ENCODE measurements around the gene AGAP3.

AGAP3 gene

DNA sequence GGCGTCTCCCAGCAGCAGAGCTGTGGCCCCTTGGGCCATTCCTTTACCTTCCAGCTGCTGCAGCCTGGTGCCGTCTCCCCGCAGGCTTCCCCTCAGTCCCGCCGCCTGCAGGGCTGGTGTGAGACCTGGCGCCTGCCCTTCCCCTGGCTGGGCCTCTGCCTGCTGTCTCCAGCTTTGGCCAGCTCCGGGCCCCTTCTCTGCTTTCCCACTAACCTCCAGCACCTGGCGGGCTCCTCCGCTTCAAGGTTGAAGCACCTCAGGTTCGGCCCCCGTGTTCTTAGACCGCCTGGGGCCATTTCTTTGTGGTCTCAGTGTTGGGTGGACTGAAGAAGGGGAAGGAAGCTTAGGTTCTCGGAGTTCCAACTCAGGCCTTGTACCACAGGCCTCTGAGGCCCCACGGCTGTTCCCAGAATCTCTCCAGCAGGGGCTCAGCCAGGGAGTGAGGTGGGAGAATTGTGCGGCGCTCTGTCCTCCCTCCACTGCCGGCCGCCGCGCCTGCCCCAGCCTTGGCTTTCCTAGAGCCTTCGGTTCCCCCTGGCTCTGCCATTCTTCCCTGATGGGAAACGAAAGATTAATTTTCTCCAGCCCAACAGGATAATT is 50.9 kb downstream of the AGAP3 start:
- no peak for DNase-seq (ENCODE audit: low read depth)

DNA sequence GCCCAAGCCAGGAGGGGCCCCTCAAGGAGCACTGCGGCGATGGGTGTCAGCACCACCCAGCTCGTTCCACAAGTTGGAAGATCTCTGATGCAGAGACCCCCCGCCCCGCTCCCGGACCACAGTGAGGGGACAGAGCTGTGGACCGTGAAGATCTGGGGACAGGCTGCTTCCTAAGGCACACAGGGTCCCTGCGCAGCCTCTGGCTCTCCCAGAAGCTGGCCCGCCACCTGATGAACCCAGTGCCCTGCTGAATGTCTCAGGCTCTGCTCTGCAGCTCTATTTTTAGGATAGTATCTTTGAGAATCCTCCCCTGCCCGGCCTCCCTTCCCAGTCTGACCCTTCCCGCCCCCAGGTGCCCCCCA is 51.5 kb downstream of the AGAP3 start:
- no peak for DNase-seq (ENCODE audit: low read depth)

DNA sequence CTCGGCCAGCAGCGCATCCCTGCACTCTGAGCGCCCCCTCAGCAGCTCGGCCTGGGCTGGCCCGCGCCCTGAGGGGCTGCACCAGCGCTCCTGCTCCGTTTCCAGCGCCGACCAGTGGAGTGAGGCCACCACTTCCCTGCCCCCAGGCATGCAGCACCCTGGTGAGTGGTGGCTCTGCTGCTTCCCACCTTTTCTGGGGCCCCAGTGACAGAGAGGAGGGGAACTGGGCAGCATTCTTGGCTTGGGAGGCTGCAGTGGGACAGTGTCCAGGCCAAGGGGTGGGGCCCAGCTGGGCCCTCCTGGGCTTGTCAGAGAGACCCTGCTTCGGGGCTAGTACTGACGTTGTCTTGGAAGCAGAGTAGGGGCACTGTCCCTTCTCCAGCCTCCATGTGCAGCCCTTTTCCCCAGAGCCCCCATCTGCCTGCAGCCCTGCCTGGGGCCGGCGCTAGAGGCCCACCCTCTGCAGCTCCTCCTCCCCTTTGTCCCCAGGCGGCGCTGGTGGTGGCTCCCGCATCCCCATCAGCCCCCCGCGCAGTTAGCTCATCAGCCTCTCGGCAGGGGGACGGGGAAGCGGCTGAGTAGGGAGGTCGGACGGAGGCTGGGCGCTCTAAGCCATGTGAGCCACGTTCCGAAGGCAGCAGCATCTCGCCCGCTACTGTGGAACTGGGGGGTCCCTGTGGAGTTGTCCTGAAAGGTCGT is 52.0 kb downstream of the AGAP3 start:
- DNase-seq (ENCODE audit: low read depth) = no peak

DNA sequence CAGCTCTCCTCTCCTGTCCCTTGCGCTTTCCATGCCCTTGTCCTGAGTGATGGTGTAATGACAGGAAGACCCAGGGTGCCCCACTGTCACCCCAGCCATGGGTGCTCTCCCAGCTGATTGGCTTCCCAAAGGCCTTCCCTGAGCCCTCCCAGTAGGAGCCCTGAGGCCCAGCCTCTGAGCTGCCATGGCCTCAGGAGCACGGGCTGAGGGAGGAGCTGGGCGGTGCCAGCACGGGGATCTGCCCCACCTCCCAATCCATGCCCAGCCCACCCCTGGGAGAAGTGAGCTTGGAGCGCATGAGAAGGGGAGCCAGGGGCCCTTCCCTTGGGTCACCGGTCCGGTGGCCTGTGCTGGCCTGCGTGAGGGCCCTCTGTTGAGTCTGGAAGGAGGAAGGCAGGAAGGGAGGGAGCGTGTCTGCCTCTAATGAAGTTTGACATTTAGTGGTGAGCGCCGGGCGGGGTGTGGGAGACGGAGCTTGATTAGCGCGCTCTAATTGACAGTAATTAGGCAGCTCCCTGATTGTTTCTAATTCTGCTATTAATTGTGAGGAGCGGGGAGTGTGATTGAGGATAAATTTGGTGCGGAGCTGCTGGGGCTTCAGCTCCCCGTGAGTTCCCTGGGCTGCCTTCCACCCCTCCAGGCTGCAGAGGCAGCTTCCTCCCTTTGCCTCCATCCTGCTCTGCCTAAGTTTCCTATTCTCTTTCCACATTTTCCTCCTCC is 53.0 kb downstream of the AGAP3 start:
- DNase-seq (ENCODE audit: low read depth) = no peak

DNA sequence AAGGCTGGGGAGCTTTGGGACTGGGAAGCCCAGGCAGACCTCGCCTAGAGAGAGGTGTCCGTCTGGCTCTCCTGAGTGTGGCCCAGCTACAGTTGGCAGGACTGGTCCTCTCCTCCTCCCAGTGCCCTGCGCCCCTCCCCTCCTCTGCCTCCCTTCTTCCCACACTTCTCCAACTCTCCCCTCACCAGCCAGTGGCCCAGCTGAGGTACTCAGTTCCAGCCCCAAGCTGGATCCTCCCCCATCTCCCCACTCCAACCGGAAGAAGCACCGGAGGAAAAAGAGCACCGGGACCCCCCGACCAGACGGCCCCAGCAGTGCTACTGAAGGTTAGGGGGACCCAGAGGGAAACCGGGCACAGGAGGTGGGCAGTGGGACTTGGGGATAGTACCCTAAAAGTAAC is 53.5 kb downstream of the AGAP3 start:
- no peak for DNase-seq (ENCODE audit: low read depth)

DNA sequence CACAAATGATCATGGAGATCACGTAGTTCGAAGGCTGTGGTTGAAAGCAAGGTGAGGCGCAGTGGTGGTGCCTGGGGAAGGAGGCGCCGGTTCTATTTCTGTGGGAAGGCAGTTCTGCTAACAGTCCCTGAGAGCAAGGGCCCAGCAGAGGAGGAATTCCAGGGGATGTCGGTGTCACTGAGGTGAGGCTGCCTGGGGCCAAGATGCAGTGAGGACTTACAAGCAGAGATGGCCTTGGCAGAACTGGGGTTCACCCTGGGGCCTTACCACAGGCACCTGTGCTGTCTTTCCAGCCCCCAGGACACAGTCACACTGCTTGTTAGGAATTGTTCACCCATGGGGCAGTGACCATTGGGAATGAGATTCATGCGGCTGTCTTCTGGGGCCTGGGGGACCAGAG is 54.6 kb downstream of the AGAP3 start:
- no peak for DNase-seq (ENCODE audit: low read depth)

DNA sequence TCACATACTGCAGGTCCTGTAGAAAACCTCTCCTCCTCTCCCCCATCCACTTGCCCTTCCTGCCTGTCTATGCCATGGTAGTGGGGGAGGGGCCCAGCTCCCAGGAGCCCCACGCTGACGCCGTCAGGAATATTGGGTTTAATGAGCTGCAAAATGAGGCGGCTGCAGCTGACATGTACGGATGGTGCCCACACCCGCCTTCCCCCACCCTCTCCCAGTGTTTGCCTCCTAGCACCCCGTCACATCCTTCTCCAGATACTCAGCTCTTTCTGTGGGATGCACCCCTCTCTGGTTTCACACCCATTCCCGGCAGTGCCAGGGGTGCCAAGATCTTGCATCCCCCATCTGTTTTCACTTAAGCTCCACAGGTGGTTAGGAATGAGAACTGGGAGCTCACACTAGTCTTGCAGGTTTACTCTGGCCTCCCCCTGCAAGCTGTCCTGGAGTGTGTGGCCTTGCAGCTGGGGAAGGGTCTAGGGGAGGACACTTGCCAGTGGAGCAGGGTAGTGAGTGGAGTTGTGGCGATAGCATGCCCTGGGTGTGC is 55.1 kb downstream of the AGAP3 start:
- no peak for DNase-seq (ENCODE audit: low read depth)

DNA sequence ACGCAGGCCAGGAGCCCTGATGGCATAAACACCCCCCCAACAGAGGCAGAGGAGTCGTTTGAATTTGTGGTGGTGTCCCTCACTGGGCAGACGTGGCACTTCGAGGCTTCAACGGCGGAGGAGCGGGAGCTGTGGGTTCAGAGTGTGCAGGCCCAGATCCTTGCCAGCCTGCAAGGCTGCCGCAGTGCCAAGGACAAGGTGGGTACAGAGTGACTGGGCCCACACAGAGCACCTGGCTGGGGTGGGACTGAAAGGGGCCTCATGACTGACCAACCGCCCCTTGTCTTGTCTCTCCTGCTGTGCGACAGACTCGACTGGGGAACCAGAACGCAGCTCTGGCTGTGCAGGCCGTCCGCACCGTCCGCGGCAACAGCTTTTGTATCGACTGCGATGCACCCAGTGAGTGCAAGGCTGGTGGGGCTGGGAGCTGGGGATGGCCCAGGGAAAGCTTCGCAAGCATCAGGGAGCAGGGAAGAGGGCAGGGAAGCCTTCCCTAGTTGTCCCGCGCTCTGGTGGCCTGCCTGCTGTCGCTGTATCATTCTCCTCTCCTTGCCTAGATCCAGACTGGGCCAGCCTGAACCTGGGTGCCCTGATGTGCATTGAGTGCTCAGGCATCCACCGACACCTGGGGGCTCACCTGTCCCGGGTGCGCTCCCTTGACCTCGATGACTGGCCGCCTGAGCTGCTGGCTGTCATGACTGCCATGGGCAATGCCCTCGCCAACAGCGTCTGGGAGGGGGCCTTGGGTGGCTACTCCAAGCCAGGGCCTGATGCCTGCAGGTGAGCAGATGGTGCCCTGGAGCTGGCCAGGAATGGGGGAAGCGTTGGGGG is 55.8 kb downstream of the AGAP3 start:
- no peak for DNase-seq (ENCODE audit: low read depth)

DNA sequence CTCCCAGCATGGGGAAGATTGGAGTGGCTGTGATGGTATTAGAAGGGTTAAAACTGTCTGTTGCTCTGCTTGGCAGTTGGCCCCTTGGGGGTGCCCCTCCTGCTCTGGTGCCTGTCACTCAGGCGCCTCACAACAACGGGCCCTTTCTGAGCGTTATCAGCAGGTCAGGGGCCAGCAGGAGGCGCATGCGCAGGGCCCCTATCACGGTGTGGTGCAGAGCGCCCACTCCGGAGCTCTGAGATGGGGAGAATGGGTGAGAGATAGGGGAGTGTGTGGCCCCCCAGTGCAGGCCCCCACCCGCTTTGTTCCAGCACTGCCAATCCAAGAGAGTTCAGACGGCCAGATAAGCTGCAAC is 56.4 kb downstream of the AGAP3 start:
- DNase-seq (ENCODE audit: low read depth) = no peak

DNA sequence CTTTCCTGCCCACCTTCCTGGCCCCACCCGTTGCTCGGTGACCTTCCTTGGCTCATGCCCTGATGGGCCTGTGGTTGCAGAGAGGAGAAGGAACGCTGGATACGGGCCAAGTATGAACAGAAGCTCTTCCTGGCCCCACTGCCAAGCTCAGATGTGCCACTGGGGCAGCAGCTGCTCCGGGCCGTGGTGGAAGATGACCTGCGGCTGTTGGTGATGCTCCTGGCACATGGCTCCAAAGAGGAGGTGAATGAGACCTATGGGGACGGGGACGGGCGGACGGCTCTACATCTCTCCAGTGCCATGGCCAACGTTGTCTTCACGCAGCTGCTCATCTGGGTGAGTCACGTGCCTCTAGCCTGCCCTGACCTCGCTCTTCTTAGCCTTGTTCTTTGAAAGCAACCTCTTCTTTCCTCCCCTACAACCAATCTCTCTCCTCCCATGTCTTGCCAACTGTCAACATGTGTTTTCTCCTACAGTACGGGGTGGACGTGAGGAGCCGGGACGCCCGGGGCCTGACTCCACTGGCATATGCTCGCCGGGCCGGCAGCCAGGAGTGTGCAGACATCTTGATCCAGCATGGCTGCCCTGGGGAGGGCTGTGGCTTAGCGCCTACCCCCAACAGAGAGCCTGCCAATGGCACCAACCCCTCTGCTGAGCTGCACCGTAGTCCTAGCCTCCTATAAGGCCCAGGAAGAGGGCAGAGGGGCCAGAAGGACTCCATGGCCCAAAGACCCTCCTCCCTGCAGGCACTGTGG is 57.2 kb downstream of the AGAP3 start:
- DNase-seq (ENCODE audit: low read depth) = no peak

DNA sequence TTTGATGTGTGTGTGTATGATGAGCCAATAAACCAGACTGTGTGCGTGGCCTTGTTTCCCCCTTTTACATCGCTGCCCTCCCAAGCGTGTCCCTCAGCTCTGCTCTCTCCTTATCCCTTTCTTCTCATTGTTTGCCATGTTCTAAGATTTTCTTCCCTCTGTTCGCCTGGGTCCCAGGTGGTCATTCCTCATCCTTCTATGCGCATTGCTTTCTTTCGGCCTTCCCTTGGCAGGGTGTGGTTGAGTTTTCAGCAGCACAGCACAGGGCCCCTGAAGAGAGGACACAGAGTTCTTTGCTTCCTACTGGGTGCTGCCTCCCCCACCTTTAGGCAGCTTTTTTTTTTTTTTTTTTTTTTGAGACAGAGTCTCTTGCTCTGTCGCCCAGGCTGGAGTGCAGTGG is 58.1 kb downstream of the AGAP3 start:
- DNase-seq (ENCODE audit: low read depth) = no peak

DNA sequence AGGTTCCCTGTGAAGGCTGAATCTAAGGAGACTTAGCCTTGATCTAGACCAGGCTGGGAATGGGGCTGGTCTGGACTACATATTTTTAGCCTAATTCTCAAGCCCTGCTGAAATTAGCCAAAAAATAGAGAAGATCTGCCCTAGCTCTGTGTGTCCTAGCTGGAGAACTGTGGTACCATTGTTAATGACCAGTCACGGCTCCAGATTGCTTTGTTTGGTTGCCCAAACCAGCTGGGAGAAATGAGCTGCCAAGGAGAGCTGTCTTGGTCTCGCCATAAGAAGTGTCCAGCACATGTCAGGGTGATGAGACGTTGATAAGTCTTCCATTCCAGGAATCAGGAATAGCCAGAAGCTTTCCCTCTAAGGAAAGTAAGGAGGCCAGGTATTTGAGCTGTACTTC is 60.5 kb downstream of the AGAP3 start:
- DNase-seq (ENCODE audit: low read depth) = no peak

DNA sequence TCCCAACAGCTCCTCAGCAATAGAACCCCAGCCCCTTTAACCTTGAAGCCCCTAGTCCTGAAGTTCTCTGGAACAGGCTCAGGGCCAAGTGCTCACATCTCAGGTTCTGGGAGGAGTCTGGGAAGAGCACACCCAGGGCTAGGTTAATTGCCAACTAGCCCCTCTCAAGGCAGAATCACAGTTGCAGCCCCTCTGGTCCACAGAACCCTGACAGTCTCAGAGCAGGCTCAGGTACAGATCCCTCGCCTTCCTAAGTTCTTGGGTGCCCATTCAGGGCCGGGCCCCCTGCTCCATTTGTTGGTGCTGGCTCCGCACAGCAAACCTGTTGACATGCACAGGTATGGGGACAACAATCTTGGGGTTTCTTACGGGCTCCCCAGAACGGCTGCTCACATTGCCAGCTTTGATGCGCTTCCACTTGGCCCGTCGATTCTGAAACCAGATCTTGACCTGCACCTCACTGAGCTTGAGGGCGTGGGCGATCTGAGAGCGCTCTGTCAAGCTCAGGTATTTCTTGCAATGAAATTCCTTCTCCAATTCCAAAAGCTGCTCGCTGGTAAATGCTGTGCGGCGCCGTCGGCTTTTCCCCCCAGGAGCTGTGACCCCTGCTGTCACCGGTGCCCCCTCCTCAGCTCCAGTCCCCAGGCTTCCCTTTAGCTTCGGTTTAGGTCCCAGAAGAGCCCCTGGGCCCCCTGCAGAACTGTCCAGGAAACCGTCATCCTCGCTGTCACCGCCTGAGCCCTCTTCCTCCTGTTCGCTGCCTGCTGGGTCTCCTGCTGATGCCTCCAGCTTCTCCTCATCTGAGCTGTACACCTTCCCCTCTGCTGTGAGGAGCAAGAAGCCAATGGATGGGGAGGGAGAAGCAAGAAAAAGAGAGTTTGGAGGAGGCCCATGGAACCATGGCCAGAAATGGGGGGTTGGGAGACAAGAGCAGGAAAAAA is 62.3 kb downstream of the AGAP3 start:
- DNase-seq (ENCODE audit: low read depth) = no peak

DNA sequence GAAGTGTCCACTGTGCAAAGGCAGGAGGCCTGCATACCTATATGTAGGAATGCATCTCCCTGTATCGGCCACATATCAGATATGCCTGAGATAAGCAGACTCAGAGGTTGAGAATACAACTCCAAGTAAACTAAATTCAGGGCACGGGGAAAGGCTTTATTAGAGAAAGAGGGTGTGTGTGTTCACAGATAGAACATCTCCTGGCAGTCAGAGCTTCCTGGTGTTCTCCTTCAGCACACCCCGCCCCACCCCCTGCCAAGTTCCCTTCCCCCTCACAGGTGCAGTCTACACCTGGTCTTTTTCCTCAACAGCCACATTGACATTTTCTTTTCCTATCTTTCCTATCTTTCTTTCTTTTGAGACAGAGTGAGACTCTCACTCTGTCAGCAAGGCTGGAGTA is 64.1 kb downstream of the AGAP3 start:
- no peak for DNase-seq (ENCODE audit: low read depth)

DNA sequence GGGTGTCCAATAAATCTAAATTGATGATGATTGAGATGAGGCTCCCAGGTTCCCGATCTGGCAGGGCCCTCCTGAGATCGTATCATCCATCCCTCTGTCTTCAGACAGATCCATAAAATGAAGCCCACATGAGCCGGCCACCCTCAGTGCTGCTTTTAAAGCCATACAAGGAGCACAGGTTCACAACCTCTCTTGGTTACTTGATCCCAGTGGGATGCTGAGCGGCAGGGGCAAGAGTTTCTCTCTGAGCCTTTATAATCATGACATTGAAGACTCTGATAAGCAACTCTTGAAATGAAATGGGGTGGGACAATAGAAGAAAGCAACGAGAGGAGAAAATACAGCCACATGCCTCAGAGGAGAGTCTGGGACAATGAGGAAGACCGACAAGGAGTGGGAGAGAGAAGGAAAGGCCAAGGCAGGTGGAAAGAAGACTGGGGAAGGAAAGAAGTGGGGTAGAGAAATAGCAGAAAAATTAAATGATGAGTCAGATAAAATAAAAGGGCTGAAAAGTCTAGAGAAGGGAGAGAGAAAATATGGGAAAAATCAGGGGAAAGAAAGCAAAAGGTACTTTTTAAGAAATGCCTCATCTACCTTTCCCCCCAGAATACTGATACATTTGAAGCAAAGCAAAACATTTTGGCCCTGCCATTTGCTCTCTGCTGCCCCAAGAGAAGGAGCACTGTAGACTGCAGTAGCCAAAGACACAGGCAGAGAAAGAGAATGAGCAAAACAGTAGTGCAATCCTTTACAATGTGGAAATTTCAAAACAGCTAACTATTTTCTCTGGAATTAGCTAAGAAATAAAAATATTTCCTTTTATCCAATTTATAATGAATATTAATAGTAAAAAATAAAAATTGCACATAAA is 66.6 kb downstream of the AGAP3 start:
- DNase-seq (ENCODE audit: low read depth) = no peak

DNA sequence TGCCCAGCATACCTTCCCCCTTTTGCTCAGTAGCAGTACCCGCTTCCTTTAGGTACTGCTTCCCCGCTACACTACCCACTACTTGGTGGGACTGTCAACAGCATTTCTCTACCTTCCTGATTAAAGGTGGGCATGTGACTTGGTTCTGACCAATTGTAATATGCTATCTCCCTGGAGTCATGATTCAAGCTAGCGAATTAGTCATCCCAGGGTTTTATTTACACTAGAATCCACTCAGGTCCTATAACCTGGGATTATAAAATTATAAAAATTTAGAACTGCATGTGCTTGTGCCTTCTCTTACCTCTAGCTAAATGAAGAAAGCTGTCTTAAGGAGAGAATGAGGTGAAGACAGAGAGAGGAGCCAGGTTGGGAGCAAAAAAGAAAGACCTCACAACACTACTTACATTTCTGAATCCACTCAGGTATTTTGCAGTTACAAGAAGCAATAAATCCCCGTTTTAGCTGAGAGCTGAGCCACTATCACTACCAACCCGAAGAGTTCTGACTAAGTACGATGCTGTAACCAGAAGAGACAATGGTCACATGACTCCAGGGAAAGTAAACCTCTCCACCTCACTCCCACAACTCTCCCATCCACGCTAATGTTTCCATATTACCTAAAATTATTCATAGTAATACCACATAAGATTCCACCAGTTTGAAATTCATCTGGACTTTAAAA is 71.5 kb downstream of the AGAP3 start:
- DNase-seq (ENCODE audit: low read depth) = no peak

DNA sequence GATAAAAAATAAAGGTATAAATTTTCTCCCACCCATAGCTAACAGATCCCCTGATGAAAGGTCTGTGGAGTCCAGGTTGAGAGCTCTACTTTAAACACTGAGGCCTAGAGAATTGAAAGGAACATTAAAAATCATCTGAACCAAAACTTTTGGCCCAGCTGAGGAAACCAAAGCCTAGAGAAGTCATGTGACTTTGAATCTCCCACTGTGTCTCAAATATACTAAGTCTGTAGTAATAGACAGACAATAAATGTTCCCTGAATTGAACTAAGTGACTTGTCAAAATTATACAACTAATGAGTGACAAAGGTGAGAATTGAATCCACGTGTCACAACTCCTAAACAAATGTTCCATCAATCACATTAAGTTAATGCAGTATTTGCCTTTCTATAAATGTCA is 75.5 kb downstream of the AGAP3 start:
- no peak for DNase-seq (ENCODE audit: low read depth)

DNA sequence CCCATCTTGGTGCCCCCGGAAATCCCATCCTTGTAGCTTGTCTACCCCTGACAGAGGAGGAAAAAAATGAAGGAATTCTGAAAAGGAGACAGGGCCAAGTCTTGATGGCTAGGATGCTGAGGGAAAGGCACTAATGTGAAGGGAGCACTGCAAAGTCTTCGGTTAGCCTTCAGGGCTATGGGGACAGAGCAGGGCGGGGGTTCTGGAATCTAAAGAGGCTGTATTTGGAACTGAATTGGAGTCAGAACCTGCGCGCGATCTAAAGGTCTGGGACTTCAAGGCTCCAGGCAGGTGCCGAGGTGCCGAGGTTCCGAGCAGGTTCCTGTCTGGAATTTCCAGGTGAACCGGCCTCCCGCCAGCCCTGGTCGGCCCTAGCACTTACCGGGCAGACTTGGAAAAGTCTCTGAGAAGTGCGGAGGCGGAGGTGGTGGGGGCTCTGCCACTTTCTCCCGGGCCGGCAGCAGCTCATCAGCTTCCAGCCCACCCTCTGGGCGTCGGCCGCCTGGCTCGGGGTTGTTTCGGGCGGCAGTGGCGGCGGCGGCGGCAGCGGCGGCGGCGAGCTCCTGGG is 80.4 kb downstream of the AGAP3 start:
- no peak for DNase-seq (ENCODE audit: low read depth)

Measured in activated T-cell treated with anti-CD3 and anti-CD28 coated beads for 1 hour (primary cell).